Measurements from ENCODE around the gene MEX3C.

The MEX3C gene

DNA sequence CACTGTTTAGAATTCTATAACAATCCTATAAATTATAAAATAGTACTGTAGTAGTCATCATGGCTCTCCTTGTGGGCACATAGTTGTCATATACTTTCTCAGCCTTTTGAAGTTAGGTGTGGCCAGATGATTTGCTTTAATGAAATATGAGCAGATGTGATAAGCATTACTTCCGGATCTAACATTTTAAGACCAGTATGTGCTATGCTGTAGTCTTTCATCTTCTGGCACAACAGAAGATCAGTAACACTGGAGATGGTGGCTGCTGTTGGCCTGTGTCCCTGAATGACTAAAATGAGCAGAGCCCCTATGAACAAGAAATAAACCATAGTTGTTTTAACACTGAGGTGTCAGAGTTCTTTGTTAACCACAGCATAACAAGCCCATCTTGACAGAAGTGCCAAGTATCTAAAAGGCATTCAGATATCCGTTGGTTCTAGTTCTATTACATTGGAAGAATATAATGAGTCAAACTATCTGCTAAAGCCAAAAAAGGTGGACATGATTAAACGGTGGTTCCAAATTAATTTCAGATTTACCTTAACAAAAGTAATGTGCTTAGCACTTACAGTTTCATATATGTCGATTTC lies 6.3 kb downstream of the MEX3C start:
- no peak for DNase-seq

DNA sequence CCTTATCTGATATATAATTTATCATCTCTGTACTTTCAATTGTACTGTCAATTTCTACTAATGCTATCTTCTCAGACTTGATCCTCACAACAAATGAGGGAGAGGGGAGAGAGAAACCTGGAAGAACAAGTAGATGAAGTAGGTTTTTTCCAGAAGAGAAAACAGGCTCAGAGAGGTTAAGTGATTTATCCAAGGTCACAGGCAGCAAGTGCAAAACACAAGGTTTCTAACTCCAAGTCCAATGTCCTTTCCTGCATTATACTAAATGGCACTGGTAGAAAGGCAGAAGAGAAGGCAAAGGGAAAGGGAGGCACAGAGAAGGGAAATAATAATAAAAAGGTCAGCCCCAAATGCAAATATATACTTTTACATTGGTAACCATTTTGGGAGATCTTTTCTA lies 7.5 kb downstream of the MEX3C start:
- DNase-seq, result no peak

DNA sequence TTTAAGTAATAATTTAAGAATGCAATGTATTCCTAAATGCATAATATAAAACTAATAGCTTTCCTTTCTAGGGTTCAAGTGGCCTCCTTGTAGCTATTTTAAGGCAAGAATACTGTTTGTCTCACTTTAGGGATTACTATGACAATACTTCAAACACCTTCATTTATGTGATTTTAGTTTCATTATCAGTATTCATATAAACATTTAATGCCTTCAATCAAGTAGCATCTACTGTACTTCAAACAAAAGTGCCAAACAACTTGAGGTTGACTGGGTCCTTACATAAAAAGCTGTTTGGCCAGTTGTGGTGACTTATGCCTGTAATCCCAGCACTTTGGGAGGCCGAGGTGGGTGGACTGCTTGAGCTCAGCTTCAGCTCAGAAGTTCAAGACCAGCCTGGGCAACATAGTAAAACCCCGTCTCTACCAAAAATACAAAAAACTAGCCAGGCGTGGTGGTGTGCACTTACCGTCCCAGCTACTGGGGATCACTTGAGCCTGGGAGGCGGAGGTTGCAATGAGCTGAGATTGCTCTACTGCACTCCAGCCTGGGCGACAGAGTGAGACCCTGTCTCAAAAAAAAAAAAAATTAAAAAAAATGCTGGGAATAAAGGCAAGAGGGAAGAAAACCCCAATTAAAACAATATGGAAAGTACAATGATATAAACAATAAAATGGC lies 9.3 kb downstream of the MEX3C start:
- DNase-seq, result no peak

DNA sequence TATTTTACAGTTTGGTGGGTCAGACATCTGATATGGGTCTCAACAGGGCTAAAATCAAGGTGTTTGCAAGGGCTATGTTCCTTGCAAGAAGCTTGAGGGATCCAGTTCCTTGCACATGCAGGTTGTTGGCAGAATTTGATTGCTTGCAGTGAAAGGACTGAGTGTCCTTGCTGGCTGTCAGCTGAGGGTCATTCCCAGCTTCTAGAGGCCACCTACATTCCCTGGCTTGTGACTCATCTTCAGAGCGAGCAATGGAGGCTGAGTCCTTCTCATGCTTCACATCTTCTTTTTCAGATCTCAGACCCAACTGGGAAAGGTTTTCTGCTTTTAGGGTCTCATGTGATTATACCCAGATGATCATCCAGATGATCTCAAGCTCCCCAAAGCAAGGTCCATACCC lies 12.4 kb downstream of the MEX3C start:
- no peak for DNase-seq

GRCh38 chr18:51184091-51184457 lies 13.4 kb downstream of the MEX3C start:
- DNase-seq, result no peak

DNA sequence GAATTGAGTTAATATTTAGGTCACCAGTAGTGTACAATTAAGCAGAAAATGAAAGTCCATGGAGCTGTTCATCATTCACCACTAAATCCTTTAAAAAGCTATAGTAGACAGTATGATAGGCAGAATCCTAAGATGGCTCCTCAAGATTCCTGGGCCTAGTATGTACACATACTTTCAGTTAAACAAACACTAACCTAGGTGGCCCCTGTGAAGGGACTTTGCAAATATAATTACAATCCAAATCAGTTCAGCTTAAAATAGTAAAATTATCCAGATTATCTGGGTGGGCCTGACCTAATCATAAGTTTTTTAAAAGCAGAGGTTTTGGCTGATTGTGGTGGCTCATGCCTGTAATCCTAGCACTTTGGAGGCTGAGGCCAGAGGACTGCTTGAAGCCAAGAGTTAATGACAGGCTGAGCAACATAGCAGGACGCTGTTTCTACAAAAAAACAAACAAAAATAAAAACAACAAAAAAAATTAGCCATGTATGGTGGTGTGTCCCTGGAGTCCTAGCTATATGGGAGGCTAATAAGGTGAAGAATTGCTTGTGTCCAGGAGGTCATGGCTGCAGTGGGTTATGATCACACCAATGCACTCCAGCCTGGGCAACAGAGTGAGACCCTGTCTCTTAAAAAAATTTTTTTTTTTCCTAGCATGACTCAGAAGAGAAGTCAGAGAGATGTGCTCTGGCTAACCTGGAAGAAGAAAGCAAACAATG lies 13.9 kb downstream of the MEX3C start:
- DNase-seq, result no peak

DNA sequence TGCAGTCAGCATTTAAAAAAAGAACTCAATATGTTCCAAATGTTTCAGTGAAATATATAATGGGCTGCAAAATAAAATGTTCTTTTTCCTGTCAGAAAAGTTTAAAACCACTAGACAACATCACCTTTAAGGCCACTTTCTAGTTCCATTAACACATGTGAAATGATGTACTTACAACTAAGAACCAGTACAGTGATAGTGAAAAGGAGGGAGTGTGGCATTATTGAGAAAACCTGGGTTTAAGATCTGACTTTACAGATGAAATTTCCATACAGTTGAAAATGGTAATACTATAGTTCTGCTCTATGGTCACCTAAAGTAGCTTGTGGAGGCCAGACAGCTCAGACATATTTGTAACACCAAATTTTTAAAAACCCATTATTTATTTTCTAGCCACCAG lies 14.7 kb downstream of the MEX3C start:
- DNase-seq, result no peak

DNA sequence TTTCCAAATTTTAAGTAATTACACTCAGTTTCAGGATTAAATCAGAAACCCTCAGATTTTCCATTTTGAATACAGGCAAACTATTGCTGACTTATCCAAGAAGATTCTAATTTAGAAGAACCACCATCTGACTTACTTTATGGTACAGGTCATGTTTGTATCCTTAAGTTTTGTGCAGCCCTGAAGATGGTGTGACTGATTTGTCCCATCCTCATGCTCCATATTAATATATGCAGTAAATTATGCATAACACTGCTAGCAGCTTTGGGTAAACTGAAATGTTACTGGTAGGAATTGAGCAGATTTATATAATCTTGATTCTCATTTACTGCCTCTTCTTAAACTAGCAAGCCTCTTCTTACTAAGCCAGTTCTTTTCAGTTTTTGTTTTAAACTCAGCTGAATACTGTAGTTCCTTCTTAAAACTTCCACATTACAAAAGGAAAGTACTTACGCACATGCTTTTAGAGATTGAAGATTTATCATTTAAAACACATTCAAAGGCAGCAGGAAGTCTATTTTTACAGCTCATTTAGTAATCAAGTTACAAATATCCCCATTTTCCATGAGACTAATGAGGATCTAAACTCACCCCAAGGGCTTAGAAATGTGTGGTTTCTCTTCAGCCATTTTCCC lies 25.7 kb downstream of the MEX3C start:
- no peak for DNase-seq

DNA sequence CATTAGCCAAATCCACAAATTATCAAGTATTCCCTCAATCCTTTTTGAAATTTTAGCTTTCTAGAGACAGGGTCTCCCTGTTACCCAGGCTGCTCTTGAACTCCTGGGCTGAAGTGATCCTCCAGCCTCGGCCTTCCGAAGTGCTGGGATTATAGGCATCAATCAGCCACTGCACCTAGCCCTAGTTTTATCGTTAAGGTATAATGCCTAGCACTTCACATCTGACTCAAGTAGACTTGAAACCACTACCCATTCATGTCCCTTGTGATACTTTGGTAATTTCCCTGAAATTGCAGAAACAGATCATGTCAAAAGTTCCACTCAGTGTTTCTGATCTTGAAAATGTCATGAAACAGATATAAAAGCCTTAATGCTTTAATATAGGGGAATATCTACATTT lies 26.3 kb downstream of the MEX3C start:
- no peak for DNase-seq

GRCh38 chr18:51170664-51171063 lies 26.8 kb downstream of the MEX3C start:
- DNase-seq, result no peak

GRCh38 chr18:51169731-51170130 lies 27.8 kb downstream of the MEX3C start:
- no peak for DNase-seq

DNA sequence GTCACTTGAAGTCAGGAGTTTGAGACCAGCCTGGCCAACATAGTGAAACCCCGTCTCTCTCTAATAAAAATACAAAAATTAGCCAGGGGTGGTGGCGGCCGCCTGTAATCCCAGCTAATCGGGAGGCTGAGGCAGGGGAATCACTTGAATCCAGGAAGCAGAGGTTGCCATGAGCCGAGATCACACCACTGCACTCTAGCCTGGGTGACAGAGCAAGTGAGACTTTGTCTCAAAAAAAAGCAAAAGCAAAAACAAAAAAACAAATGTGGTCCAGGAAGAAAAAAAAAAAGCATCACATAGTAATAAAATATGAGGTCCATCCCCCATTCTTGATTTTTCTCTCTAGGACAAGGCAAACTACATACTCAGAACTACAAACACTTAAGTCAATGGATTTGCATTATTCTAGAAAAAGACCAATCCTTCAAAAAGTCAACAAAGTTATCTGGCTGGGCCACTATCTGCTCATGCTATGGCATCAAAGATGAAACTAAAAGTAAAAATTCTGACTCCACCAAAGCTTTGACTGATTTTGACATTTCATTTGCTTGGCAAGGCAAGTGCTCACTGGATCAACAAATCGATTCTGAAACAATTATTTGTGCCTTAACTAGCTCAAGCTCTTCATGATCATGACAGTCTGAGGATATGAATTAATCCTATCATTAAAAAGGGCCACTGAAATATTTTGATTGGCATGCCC lies 28.4 kb downstream of the MEX3C start:
- DNase-seq, result no peak

- DNase-seq, result no peak
Measured at GRCh38 chr18:51168026-51168742, 29.3 kb downstream of the MEX3C start.

GRCh38 chr18:51165296-51165695 lies 32.2 kb downstream of the MEX3C start:
- DNase-seq, result no peak

- no peak for DNase-seq
Measured at GRCh38 chr18:51164761-51165281, 32.7 kb downstream of the MEX3C start.

DNA sequence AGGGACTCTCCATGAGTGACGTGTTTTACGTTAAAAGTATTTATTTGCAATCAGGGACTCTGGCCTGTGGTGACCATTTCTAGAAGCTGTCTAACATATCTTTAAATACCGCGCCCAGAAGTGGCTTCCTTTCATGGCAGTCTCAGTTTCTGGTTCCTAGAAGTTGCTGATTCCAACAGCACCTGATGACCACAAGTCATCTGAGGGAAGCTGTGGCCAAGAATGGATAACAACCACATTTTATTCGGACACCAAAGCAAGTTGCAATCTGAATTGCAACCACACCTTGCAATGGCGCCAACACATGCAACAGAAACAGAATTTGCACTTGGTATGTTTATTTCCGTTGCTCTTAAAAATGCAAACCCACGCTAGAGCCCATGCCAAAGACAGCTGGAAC lies 33.1 kb downstream of the MEX3C start:
- DNase-seq, result no peak

GRCh38 chr18:51163543-51163942 lies 33.9 kb downstream of the MEX3C start:
- DNase-seq, result no peak

- no peak for DNase-seq
Measured at GRCh38 chr18:51162617-51163016, 34.9 kb downstream of the MEX3C start.

GRCh38 chr18:51160646-51161045 lies 36.8 kb downstream of the MEX3C start:
- DNase-seq, result no peak

DNA sequence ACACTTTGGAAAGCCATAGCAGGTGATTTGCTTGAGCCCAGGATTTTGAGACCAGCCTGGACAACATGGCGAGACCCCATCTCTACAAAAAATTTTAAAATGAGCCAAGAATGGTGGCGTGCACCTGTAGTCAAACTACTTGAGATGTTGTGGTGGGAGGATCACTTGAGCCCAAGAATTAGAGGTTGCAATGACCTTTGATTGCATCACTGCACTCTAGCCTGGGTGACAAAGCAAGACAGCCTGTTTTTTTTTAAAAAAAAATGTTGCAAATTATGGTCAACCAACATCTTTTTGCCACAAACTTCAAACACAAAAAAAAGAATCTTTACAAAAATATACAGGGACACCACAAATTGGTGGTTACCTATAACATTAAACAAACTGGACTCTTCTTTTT lies 40.3 kb downstream of the MEX3C start:
- no peak for DNase-seq

GRCh38 chr18:51154431-51155063 lies 42.9 kb downstream of the MEX3C start:
- DNase-seq, result no peak

Data from cortex of kidney (tissue), 1 donor.